NT2/D1 (cell line): Measurements from ENCODE around the gene LRRK1.

Source experiments
- SUZ12 ChIP-seq: IDR thresholded peaks from 2 replicates; pipeline ENCODE4 v1.6.1; 2011; ENCODE audit not compliant: insufficient read length, insufficient read depth; ENCODE audit errors: extremely low read depth
- YY1 ChIP-seq: IDR thresholded peaks from 2 replicates; pipeline ENCODE4 v1.6.1; 2011; ENCODE audit not compliant: insufficient read length, insufficient read depth

GRCh38 chr15:101110681-101111569 lies 191.8 kb downstream of the LRRK1 start:
- TF ChIP-seq SUZ12 (no peak), YY1 (no peak)
